Heart left ventricle (tissue), 16 donors: ENCODE results near the gene HDAC4. TPM values are rescaled to one million over a fixed set of nuclear protein-coding genes. Genes with fewer than 3 reads are reported as not detected.
A peak's percentile ranks its signal among the peaks of the same experiment; 100 is the strongest.

Experiments
- ATAC-seq, 4 donors: fragments of 200-7000 bp; cut with Tn5 transposase; one replicate each; pipeline ENCODE4 v1.9.1; 2020 to 2022; ENCODE audit warnings: moderate library complexity in 4 of 4, mild to moderate bottlenecking in 3 of 4, moderate number of reproducible peaks in 1 of 4
- DNase-seq, 5 donors: peaks; one replicate each; pipeline ENCODE4 v3.0.0-alpha.2; 2020
- H3K27ac ChIP-seq, 12 donors: fragments of 200-600 bp; sonication (generic) in 4 of 12; one replicate each; pipeline versions ENCODE4 v1.5.0 to v1.8.0; 2016 to 2022; ENCODE audit warnings: mild to moderate bottlenecking in 2 of 12
- H3K27me3 ChIP-seq, 9 donors: fragments of 200-600 bp; sonication (generic) in 2 of 9; one replicate each; pipeline versions ENCODE4 v1.5.1 to v1.8.0; 2016 to 2022; ENCODE audit warnings: mild to moderate bottlenecking in 3 of 9
- H3K36me3 ChIP-seq, 9 donors: fragments of 200-600 bp; sonication (generic) in 2 of 9; one replicate each; pipeline versions ENCODE4 v1.5.0 to v1.8.0; 2018 to 2022; ENCODE audit warnings: mild to moderate bottlenecking in 2 of 9
- H3K4me1 ChIP-seq, 12 donors: fragments of 200-600 bp; sonication (generic) in 4 of 12; one replicate each; pipeline versions ENCODE4 v1.5.0 to v1.8.0; 2016 to 2022; ENCODE audit warnings: mild to moderate bottlenecking in 3 of 12
- H3K4me3 ChIP-seq, 12 donors: fragments of 200-600 bp; sonication (generic) in 4 of 12; one replicate each; pipeline versions ENCODE4 v1.5.0 to v1.8.0; 2017 to 2022; ENCODE audit warnings: mild to moderate bottlenecking in 9 of 12, moderate library complexity in 4 of 12
- H3K9me3 ChIP-seq, 12 donors: fragments of 200-600 bp; sonication (generic) in 4 of 12; one replicate each; pipeline versions ENCODE4 v1.5.0 to v1.8.0; 2016 to 2022; ENCODE audit warnings: mild to moderate bottlenecking in 1 of 12
- CTCF ChIP-seq, 12 donors: fragments of 200-600 bp; sonication (generic) in 4 of 12; IDR thresholded peaks; one replicate each; pipeline versions ENCODE4 v1.5.0 to v1.8.0; 2018 to 2022; ENCODE audit warnings: antibody characterized with exemption in 12 of 12, mild to moderate bottlenecking in 5 of 12
- POLR2A ChIP-seq, 2 donors: fragments of 450-650 bp; IDR thresholded peaks; one replicate each; pipeline ENCODE4 v1.6.1; 2017; ENCODE audit warnings: antibody characterized with exemption in 2 of 2, mild to moderate bottlenecking in 2 of 2, moderate library complexity in 2 of 2
- WGBS, 4 donors: extraction: QIAGEN DNeasy Blood & Tissue Kit in 2 of 4; methylation state at CpG; one replicate each; pipeline versions ENCODE4 v1.1.5 to v1.1.7; 2013 to 2018; 5-methylcytosine and 5-hydroxymethylcytosine counted together
- intact Hi-C, 10 donors: fragments of 100-400 bp; cut with DNase I; formaldehyde crosslinking; loops; one replicate each; pipeline versions ENCODE4 v1.11.1 to v1.14.2; 2022
- polyA plus RNA-seq, 2 donors: library from polyadenylated mRNA; stranded (reverse); fragments of 200-250 nt; gene quantifications; one replicate each; pipeline ENCODE4 v1.2.3, GENCODE V29; 2013
- total RNA-seq, 9 donors: library from RNA; depleted of rRNA in 2 of 9; stranded (reverse); fragments of >200 nt in 2 of 9; fragmentation: NEBNext Ultra II Directional in 3 of 9; extraction: Animal tissue kit (Norgen Biotek cat#: 25700) in 3 of 9; gene quantifications; one replicate each; pipeline versions ENCODE4 v1.1.0 to v1.2.4, GENCODE V29; 2016 to 2023
- donor health status: ischemic (EF 13 %, LVEDD 7.1; RV severe dilation, severe dysfunction).
- donor health status: healthy with polysubstance abuse.
- donor health status: DM: no; HTN: yes; CAD: no.
- donor health status: DM: no; HTN: no; CAD: no.
- donor health status: ischemic (EF 25% LVEDD 6.9; RV normal size, moderate dysfunction).
- donor health status: ischemic (EF 25% LVEDD 5.7; RV mildly dilated, moderate dysfunction).
- donor health status: healthy.
- donor health status: DM: yes; HTN: yes; CAD: no.
- donor health status: ischemic (EF 35%, LVEDD 5.7; RV mildly dilated, moderate dysfunction).
- donor health status: nonischemic (EF 11% LVEDD 7.7; RV severe dilation, severe dysfunction).
- donor health status: DM: yes; HTN: yes; CAD: no.
- donor health status: PGD.
- donor health status: ischemic (EF 29% LVEDD 5.4; RV normal size, mild dysfunction).
- donor health status: nonischemic (EF 23%, LVEDD 6.1; RV moderate dilation, normal function).

HDAC4 gene
- total and polyA plus RNA-seq, 11 donors: 13.9 to 37.6 (median 27.5) TPM

DNA sequence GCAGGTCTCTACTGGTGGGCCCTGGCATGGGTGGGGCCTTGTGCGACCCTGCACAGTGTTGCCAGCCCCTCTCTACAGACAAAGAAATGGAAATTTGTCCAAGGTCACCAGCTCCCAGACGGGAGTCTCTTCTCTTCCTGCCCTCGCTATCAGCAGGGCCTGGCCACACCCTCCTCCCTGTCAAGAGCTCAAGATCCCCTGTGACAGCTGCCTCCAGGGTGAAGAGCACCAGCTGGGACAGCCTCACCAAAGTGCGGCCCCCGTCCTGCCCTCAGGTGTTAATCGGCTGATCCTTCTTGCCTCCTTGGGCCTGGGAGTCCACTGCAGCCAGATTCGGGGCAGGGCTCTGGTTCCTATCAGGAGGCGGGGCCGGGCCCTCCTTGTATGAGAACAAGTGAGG, 293.9 kb downstream of the HDAC4 start:
- intact Hi-C loops: loop anchor here in 6 of 10 donors (2.0 to 10.0 kb wide), 4 partner anchors 65 to 72 kb away; no protein-coding TSS in a partner anchor
- DNase-seq (no peak), ATAC-seq (no peak)
- Histone ChIP-seq H3K9me3 (no peaks in the 10 kb centered on the region), H3K36me3 (peaks cover 3 to 96% (median 76%) of the 10 kb centered on the region in 9 donors), H3K4me1 (peaks cover 0 to 22% (median 0%) of the 10 kb centered on the region in 12 donors), H3K27me3 (no peaks in the 10 kb centered on the region), H3K4me3 (no peak overlapping the region), H3K27ac (peak overlapping the region in 1 of 12 donors; percentile 4)
- 60 to 82% (median 75%) methylated on average over 5 to 9 of the region's 9 CpGs for WGBS, 4 donors
- no peak for TF ChIP-seq POLR2A (IDR thresholded peaks at IDR 0.05)
- TF ChIP-seq CTCF (IDR thresholded peaks at IDR 0.05): no peak

DNA sequence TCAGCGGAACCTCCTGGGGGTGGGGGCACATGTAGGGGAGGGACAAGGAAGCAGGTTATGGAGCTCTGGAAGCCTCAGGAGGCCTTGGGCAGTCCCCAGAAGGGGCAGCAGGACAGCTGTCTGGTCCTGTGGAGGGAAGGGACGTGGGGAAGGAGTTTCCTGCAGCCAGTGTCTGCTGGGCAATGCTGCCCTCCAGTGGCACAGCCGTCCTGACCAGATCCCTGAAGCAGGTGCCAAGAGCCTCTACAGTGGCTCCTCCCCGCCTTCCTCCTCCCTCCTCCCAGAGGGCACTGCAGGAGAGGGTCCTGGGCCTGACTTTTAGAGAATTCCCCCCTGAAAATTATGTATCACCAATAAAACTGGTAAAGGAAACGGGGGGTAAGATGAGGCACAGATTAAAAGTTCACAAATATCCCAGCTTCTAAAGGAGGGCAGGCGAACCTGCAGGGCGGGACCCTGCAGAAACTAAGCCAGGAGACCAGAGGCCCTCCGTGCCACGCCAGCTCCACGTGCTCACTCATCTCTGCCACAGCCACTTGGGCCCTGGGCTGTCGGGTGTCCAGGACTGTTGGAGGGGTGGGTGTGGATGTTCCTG, 294.4 kb downstream of the HDAC4 start:
- 64 to 71% (median 66%) methylated on average over 10 to 11 of the region's 11 CpGs for WGBS, 4 donors
- peak in 2 of 5 donors; percentile 38 to 54 for DNase-seq
- intact Hi-C loops: loop anchor here in 6 of 10 donors (2.0 to 10.0 kb wide), 4 partner anchors 64 to 72 kb away; no protein-coding TSS in a partner anchor
- Histone ChIP-seq H3K4me1 (peaks cover 0 to 22% (median 0%) of the 10 kb centered on the region in 12 donors), H3K4me3 (no peak overlapping the region), H3K27me3 (no peaks in the 10 kb centered on the region), H3K9me3 (no peaks in the 10 kb centered on the region), H3K36me3 (peaks cover 3 to 93% (median 75%) of the 10 kb centered on the region in 9 donors), H3K27ac (peak overlapping the region in 1 of 12 donors; percentile 4)
- TF ChIP-seq POLR2A (IDR thresholded peaks at IDR 0.05): no peak
- peak; percentile 13 to 60 (median 49) for TF ChIP-seq CTCF (IDR thresholded peaks at IDR 0.05)
- peak; percentile 29 to 78 (median 65) for ATAC-seq

GRCh38 chr2:239105234-239105633, 295.6 kb downstream of the HDAC4 start:
- intact Hi-C loops: loop anchor here in 5 of 10 donors (5.0 to 10.0 kb wide), 3 partner anchors 63 to 70 kb away; no protein-coding TSS in a partner anchor
- WGBS, 4 donors: 81 to 90% (median 86%) methylated on average over 4 to 12 of the region's 12 CpGs
- no peaks in the 10 kb centered on the region for H3K27me3 ChIP-seq
- DNase-seq (no peak), ATAC-seq (no peak)
- TF ChIP-seq CTCF (IDR thresholded peaks at IDR 0.05): no peak
- TF ChIP-seq POLR2A (IDR thresholded peaks at IDR 0.05): no peak
- H3K4me3 ChIP-seq: no peak overlapping the region
- H3K4me1 ChIP-seq: peaks cover 0 to 22% (median 0%) of the 10 kb centered on the region in 12 donors
- no peaks in the 10 kb centered on the region for H3K9me3 ChIP-seq
- peaks cover 2 to 93% (median 75%) of the 10 kb centered on the region in 9 donors for H3K36me3 ChIP-seq
- no peak overlapping the region for H3K27ac ChIP-seq

GRCh38 chr2:239104800-239105199, 296.0 kb downstream of the HDAC4 start:
- intact Hi-C loops: loop anchor here in 5 of 10 donors (5.0 to 10.0 kb wide), 3 partner anchors 62 to 70 kb away; no protein-coding TSS in a partner anchor
- Histone ChIP-seq H3K27me3 (no peaks in the 10 kb centered on the region), H3K9me3 (no peaks in the 10 kb centered on the region), H3K36me3 (peaks cover 0 to 93% (median 75%) of the 10 kb centered on the region in 9 donors), H3K4me3 (no peak overlapping the region), H3K27ac (no peak overlapping the region), H3K4me1 (peaks cover 0 to 22% (median 0%) of the 10 kb centered on the region in 12 donors)
- DNase-seq: no peak
- no peak for TF ChIP-seq CTCF (IDR thresholded peaks at IDR 0.05)
- TF ChIP-seq POLR2A (IDR thresholded peaks at IDR 0.05): no peak
- 94 to 97% (median 95%) methylated on average over 17 of the region's 17 CpGs for WGBS, 4 donors
- no peak for ATAC-seq
